Hepatocyte (in vitro differentiated cells): ENCODE results near the gene GPR179.

ENCODE experiments used
- EZH2 ChIP-seq: fragments of 200-600 bp; sonication (generic); IDR thresholded peaks from 2 replicates; pipeline ENCODE4 v1.6.1; 2016; ENCODE audit warnings: antibody characterized with exemption, mild to moderate bottlenecking, borderline replicate concordance
- TF ChIP-seq, protein P1 (sequence below): fragments of 200-600 bp; sonication (generic); IDR thresholded peaks from 2 replicates; pipeline ENCODE4 v1.5.1; 2016; ENCODE audit warnings: antibody characterized with exemption, mild to moderate bottlenecking; ENCODE audit not compliant: poor library complexity

DNA sequence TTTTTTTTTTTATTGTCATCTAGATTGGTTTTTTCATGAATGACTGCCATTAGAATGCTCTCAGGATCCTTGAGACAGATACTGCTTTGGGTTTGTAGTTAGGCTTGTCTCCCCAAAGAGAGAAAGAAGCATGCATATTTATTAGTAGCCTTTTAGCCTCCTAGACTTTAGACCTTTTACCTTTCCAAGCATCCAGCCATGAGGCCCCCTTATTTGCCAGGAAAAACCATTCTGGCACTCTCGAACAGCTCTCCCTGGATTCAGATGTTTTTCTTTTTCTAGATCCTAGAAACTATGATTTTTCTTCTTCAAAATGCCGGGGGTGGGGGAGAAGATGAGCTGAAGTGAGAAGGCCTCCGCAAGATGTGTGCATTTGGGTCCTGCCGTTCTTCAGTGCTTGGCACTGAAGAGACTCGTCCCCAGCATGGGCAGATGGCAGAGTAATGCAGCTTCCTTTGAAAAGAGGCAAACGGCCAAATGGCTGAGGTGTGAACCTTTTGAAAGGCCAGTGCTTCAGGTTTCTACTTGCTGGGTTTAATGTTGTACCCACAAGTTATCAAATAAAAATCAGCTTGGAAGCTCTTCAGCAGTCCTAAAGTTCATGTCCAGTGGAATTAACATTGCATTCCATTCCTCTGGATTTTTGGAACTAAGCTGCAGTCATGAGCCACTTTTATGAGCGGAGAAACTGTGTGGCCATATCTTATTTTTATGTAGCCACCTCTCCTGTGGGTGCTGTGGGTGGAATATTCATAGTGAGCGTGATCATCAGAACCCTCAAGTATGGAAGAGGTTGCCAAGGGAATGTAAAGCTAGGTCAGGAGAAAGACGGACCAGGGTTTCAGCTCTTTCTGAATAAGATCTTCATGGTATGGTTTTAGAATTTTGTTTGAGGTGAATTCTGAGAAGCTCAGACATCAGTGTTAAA lies 15.1 kb upstream of the GPR179 start:
- TF ChIP-seq, protein P1, sequence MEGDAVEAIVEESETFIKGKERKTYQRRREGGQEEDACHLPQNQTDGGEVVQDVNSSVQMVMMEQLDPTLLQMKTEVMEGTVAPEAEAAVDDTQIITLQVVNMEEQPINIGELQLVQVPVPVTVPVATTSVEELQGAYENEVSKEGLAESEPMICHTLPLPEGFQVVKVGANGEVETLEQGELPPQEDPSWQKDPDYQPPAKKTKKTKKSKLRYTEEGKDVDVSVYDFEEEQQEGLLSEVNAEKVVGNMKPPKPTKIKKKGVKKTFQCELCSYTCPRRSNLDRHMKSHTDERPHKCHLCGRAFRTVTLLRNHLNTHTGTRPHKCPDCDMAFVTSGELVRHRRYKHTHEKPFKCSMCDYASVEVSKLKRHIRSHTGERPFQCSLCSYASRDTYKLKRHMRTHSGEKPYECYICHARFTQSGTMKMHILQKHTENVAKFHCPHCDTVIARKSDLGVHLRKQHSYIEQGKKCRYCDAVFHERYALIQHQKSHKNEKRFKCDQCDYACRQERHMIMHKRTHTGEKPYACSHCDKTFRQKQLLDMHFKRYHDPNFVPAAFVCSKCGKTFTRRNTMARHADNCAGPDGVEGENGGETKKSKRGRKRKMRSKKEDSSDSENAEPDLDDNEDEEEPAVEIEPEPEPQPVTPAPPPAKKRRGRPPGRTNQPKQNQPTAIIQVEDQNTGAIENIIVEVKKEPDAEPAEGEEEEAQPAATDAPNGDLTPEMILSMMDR: no peak
- no peak for TF ChIP-seq EZH2
